H1 (cell line): ENCODE measurements around the gene DLEC1. TPM values are rescaled to one million over a fixed set of nuclear protein-coding genes. Genes with fewer than 3 reads are reported as not detected.

ENCODE experiments used
- CTCF ChIA-PET: fragments of 300-600 bp; sonication (Branson Sonifier 250); formaldehyde crosslinking; loops from one replicate; lab custom pipeline; 2021; ENCODE audit not compliant: partially characterized antibody; lab: Charles Lee
- POLR2A ChIA-PET: fragments of 300-600 bp; sonication (Branson Sonifier 250); formaldehyde crosslinking; loops from one replicate; lab custom pipeline; 2021; ENCODE audit warnings: inconsistent platforms; ENCODE audit not compliant: partially characterized antibody; lab: Charles Lee
- DNase-seq, 2 experiments: peaks; one replicate each; pipeline versions ENCODE4 v3.0.0 to v3.0.0-alpha.2; 2010 to 2022; ENCODE audit warnings: low spot score in 2 of 2, low read depth in 1 of 2, mixed read lengths in 1 of 2
- FAIRE-seq: peaks from 2 replicates; lab custom pipeline; 2011; peaks lifted over from hg19 to GRCh38; lab: Jason Lieb, UNC
- H2AFZ ChIP-seq: 2 replicates; pipeline ENCODE4 v1.8.1; 2012; ENCODE audit warnings: low read length, inconsistent platforms
- H2AK5ac ChIP-seq: 2 replicates; pipeline ENCODE4 v1.6.1; 2013; ENCODE audit warnings: low read depth, low read length
- H2BK120ac ChIP-seq: replicated peaks from 2 replicates; pipeline ENCODE3; 2013; ENCODE audit warnings: low read depth, low read length, inconsistent platforms
- H2BK12ac ChIP-seq: 2 replicates; pipeline ENCODE4 v1.6.1; 2013; ENCODE audit warnings: low read depth, low read length
- H2BK15ac ChIP-seq: 2 replicates; pipeline ENCODE4 v1.6.1; 2013; ENCODE audit warnings: low read length
- H2BK20ac ChIP-seq: 2 replicates; pipeline ENCODE4 v1.6.1; 2013; ENCODE audit warnings: low read length
- H2BK5ac ChIP-seq: 2 replicates; pipeline ENCODE4 v1.6.1; 2013; ENCODE audit warnings: low read depth, low read length
- H3K14ac ChIP-seq: 2 replicates; pipeline ENCODE4 v1.6.1; 2013; ENCODE audit warnings: inconsistent platforms; ENCODE audit not compliant: insufficient read length
- H3K18ac ChIP-seq: 2 replicates; pipeline ENCODE4 v1.6.1; 2013; ENCODE audit warnings: low read length; ENCODE audit errors: extremely low read depth
- H3K23ac ChIP-seq: 2 replicates; pipeline ENCODE4 v1.6.1; 2013; ENCODE audit warnings: inconsistent platforms; ENCODE audit not compliant: insufficient read length
- H3K23me2 ChIP-seq: 2 replicates; pipeline ENCODE4 v1.6.1; 2013; ENCODE audit warnings: low read depth, low read length
- H3K27ac ChIP-seq: 2 replicates; pipeline ENCODE4 v1.6.1; 2011; ENCODE audit warnings: low read depth, low read length, inconsistent platforms
- H3K27me3 ChIP-seq, 4 experiments: replicated peaks in 1 of 4; 1 replicate in 1 of 4; 2 replicates in 3 of 4; pipeline versions ENCODE4 v1.6.1 to v1.8.1; 2011 to 2013; ENCODE audit warnings: low read length in 3 of 4, mild to moderate bottlenecking in 3 of 4, inconsistent platforms in 2 of 4, mixed read lengths in 2 of 4, moderate library complexity in 1 of 4; ENCODE audit not compliant: control insufficient read depth in 3 of 4, insufficient read depth in 3 of 4; ENCODE audit errors: extremely low read depth in 1 of 4
- H3K36me3 ChIP-seq, 4 experiments: 2 replicates each; pipeline versions ENCODE4 v1.6.1 to v1.8.1; 2011 to 2013; ENCODE audit warnings: mild to moderate bottlenecking in 4 of 4, low read length in 3 of 4, moderate library complexity in 2 of 4, control low read depth in 1 of 4, inconsistent platforms in 1 of 4; ENCODE audit not compliant: insufficient read depth in 4 of 4, control insufficient read depth in 2 of 4
- H3K4ac ChIP-seq: replicated peaks from 2 replicates; pipeline ENCODE3; 2013; ENCODE audit warnings: low read length, low read depth, mixed read lengths, inconsistent platforms; ENCODE audit not compliant: insufficient read length
- H3K4me1 ChIP-seq, 4 experiments: replicated peaks in 1 of 4; 1 replicate in 1 of 4; 2 replicates in 3 of 4; pipeline versions ENCODE4 v1.6.1 to v1.8.1; 2011 to 2013; ENCODE audit warnings: low read length in 3 of 4, inconsistent platforms in 2 of 4, mixed read lengths in 1 of 4; ENCODE audit not compliant: insufficient read depth in 4 of 4, control insufficient read depth in 3 of 4
- H3K4me2 ChIP-seq, 2 experiments: 2 replicates each; pipeline versions ENCODE4 v1.6.1 to v1.8.1; 2011 to 2013; ENCODE audit warnings: low read depth in 2 of 2, low read length in 2 of 2, control low read depth in 1 of 2, inconsistent platforms in 1 of 2, mild to moderate bottlenecking in 1 of 2; ENCODE audit not compliant: insufficient read depth in 1 of 2
- H3K4me3 ChIP-seq, 4 experiments: fragments of 200-600, 300-600 bp in 1 of 4; sonication (generic), shearing (Covaris generic), sonication (Bioruptor Twin) in 1 of 4; 2 replicates each; pipeline versions ENCODE4 v1.5.1 to v1.8.1; 2011 to 2016; ENCODE audit warnings: low read length in 4 of 4, low read depth in 3 of 4, control low read depth in 2 of 4, inconsistent platforms in 2 of 4, mild to moderate bottlenecking in 2 of 4, mixed read lengths in 1 of 4, moderate library complexity in 1 of 4; ENCODE audit not compliant: insufficient read depth in 2 of 4; ENCODE audit errors: extremely low read depth in 1 of 4
- H3K56ac ChIP-seq: replicated peaks from 2 replicates; pipeline ENCODE3; 2013; ENCODE audit warnings: low read depth, mild to moderate bottlenecking, mixed read lengths, low read length, inconsistent platforms; ENCODE audit not compliant: insufficient read length
- H3K79me1 ChIP-seq: 2 replicates; pipeline ENCODE4 v1.6.1; 2013; ENCODE audit warnings: low read depth, low read length, control low read depth
- H3K79me2 ChIP-seq, 2 experiments: 2 replicates each; pipeline versions ENCODE4 v1.6.1 to v1.8.1; 2012 to 2013; ENCODE audit warnings: low read length in 2 of 2, mild to moderate bottlenecking in 2 of 2, inconsistent platforms in 1 of 2; ENCODE audit not compliant: insufficient read depth in 2 of 2, control insufficient read depth in 1 of 2
- H3K9ac ChIP-seq, 4 experiments: replicated peaks in 1 of 4; 1 replicate in 1 of 4; 2 replicates in 3 of 4; pipeline versions ENCODE4 v1.6.1 to v1.8.1; 2011 to 2013; ENCODE audit warnings: low read depth in 3 of 4, low read length in 3 of 4, control low read depth in 2 of 4, mild to moderate bottlenecking in 2 of 4, moderate library complexity in 2 of 4, inconsistent platforms in 1 of 4; ENCODE audit errors: extremely low read depth in 1 of 4
- H3K9me3 ChIP-seq, 2 experiments: 2 replicates each; pipeline versions ENCODE4 v1.6.1 to v1.8.1; 2012 to 2013; ENCODE audit warnings: mild to moderate bottlenecking in 2 of 2, moderate library complexity in 2 of 2, control low read depth in 1 of 2, inconsistent platforms in 1 of 2, low read depth in 1 of 2, low read length in 1 of 2, mixed read lengths in 1 of 2; ENCODE audit not compliant: insufficient read depth in 2 of 2
- H4K20me1 ChIP-seq, 2 experiments: replicated peaks in 1 of 2; 2 replicates each; pipeline versions ENCODE3 to v1.8.1; 2011 to 2013; ENCODE audit warnings: inconsistent platforms in 2 of 2, low read length in 2 of 2, mild to moderate bottlenecking in 1 of 2; ENCODE audit not compliant: insufficient read depth in 2 of 2, control insufficient read depth in 1 of 2
- H4K5ac ChIP-seq: 2 replicates; pipeline ENCODE4 v1.6.1; 2013; ENCODE audit warnings: low read length, low read depth, mixed read lengths, inconsistent platforms; ENCODE audit not compliant: insufficient read length
- H4K8ac ChIP-seq: 2 replicates; pipeline ENCODE4 v1.8.0; 2013; ENCODE audit warnings: mild to moderate bottlenecking, moderate library complexity, low read length, inconsistent platforms; ENCODE audit not compliant: insufficient read depth; ENCODE audit errors: extremely low read depth
- H4K91ac ChIP-seq: replicated peaks from 2 replicates; pipeline ENCODE3; 2013; ENCODE audit warnings: low read length, mixed read lengths, inconsistent platforms; ENCODE audit not compliant: insufficient read length
- ASH2L ChIP-seq: fragments of 200-600, 300-600 bp; sonication (generic); IDR thresholded peaks from one replicate; pipeline ENCODE4 v1.7.1; 2017; ENCODE audit warnings: low read length
- BRCA1 ChIP-seq: IDR thresholded peaks from 2 replicates; pipeline ENCODE4 v1.6.1; 2012; ENCODE audit warnings: low read depth, low read length, improper control_type of control experiment
- CBX5 ChIP-seq: fragments of 300-800, 300-1000 bp; sonication (generic); IDR thresholded peaks from 2 replicates; pipeline ENCODE4 v1.7.1; 2016; ENCODE audit warnings: antibody characterized with exemption, low read length, low read depth
- CEBPB ChIP-seq: IDR thresholded peaks from 2 replicates; pipeline ENCODE4 v1.6.1; 2012; ENCODE audit warnings: low read depth, low read length
- CTBP2 ChIP-seq: IDR thresholded peaks from 2 replicates; pipeline ENCODE4 v1.7.0; 2011; ENCODE audit warnings: borderline replicate concordance, mild to moderate bottlenecking, moderate library complexity, mixed read lengths, low read length; ENCODE audit not compliant: insufficient read depth, insufficient read length
- FOSL1 ChIP-seq: IDR thresholded peaks from 2 replicates; pipeline ENCODE4 v1.6.1; 2011; ENCODE audit warnings: mild to moderate bottlenecking, low read depth, low read length, moderate library complexity; ENCODE audit not compliant: insufficient read depth
- GTF2F1 ChIP-seq: IDR thresholded peaks from 2 replicates; pipeline ENCODE4 v1.6.1; 2012; ENCODE audit warnings: low read depth, low read length, improper control_type of control experiment, borderline replicate concordance
- KDM4A ChIP-seq: IDR thresholded peaks from one replicate; pipeline ENCODE4 v1.7.1; 2012; ENCODE audit warnings: low read depth, mild to moderate bottlenecking, moderate library complexity, low read length, inconsistent platforms; ENCODE audit not compliant: severe bottlenecking
- KDM5A ChIP-seq: fragments of 200-600 bp; IDR thresholded peaks from 2 replicates; pipeline ENCODE4 v1.7.1; 2012; ENCODE audit warnings: mild to moderate bottlenecking, low read length, inconsistent platforms, mixed read lengths
- SP1 ChIP-seq: IDR thresholded peaks from 2 replicates; pipeline ENCODE4 v1.6.1; 2011; ENCODE audit warnings: low read depth, low read length
- ZNF274 ChIP-seq: IDR thresholded peaks from 2 replicates; pipeline ENCODE4 v1.7.0; 2012; ENCODE audit warnings: low read length, borderline replicate concordance; ENCODE audit errors: extremely low read depth
- WGBS, 2 experiments: shearing (Covaris generic) in 1 of 2; methylation state at CpG; one replicate each; pipeline versions ENCODE4 v1.1.6 to v1.1.7; 2013 to 2015; ENCODE audit warnings: low lambda C conversion rate in 2 of 2, mixed read lengths in 2 of 2, inconsistent platforms in 1 of 2, low coverage in 1 of 2, missing lambda C conversion rate in 1 of 2; ENCODE audit not compliant: insufficient replicate concordance in 2 of 2, insufficient coverage in 1 of 2, insufficient read length in 1 of 2; ENCODE audit errors: extremely low coverage in 1 of 2, missing lambda C conversion rate in 1 of 2; 5-methylcytosine and 5-hydroxymethylcytosine counted together
- polyA plus RNA-seq, 7 experiments: library from polyadenylated mRNA; depleted of rRNA in 3 of 7; stranded (reverse) in 5 of 7; unstranded in 2 of 7; fragments of >200 nt in 5 of 7; fragments of 200-250 nt in 2 of 7; gene quantifications; 1 replicate in 5 of 7; 2 replicates in 1 of 7; 4 replicates in 1 of 7; pipeline versions ENCODE4 v1.2.1 to v1.2.3, GENCODE V29; 2011 to 2013; ENCODE audit warnings: missing spikeins in 2 of 7, mixed read lengths in 2 of 7
- total RNA-seq: library from RNA; stranded (reverse); fragmentation: NEBNext Ultra II Directional; extraction: Animal tissue kit (Norgen Biotek cat#: 25700); gene quantifications from 2 replicates; pipeline ENCODE4 v1.2.1, GENCODE V29; 2021

The DLEC1 gene
- total and polyA plus RNA-seq, 2 of the 8 experiments (the other 6 are each of a cell fraction or from before 2014, with no cell fraction given): 0.26 to 0.76 TPM

DNA sequence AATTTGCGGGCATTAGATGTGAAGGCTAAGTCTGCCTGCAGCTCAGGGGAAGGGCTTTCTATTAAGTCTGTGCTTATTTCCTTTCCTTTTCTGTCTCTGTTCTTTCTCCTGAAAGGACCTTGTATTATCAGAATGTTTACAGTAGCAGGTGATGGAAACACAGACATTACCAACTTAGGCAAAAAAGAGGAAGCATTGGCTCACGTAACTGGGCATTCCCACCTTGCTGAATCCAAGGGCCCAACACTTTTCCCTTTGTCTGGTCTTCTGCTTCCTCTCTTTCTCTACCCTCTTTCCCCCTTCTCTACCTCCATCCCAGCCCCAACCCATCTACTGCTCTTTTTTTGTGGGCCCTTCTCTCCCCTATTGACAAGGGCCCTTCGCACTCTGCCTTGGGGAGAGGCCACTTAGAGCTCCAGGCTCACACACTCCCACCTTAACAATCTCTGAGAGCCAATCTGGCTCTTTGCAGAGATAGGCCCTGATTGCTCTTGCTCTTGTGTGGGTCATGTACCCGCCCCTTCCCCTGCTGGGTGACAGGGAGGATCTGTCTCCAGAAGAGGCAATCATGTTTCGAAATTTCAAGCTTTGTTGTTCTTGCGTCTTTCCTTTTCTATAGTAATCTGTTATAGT is 62.9 kb downstream of the DLEC1 start:
- H2AFZ ChIP-seq: peak overlapping the region; percentile 58; the same call in 1 of the 2 replicates
- no peak overlapping the region for H2AK5ac ChIP-seq
- H3K4me3 ChIP-seq: no peak overlapping the region
- no peak overlapping the region for H3K4ac ChIP-seq
- peaks cover 0 to 2% (median 0%) of the 10 kb centered on the region in 4 experiments; a peak in 1 of 7 replicates for H3K27me3 ChIP-seq
- no peak overlapping the region for H4K5ac ChIP-seq
- FAIRE-seq: no peak
- H3K18ac ChIP-seq: no peak overlapping the region
- H4K8ac ChIP-seq: no peak overlapping the region
- DNase-seq: no peak
- H2BK12ac ChIP-seq: no peak overlapping the region
- no peaks in the 10 kb centered on the region for H3K36me3 ChIP-seq
- H3K79me1 ChIP-seq: no peaks in the 10 kb centered on the region
- no peak overlapping the region for H3K14ac ChIP-seq
- no peak overlapping the region for H2BK20ac ChIP-seq
- no peak overlapping the region for H3K4me2 ChIP-seq
- no peak overlapping the region for H3K56ac ChIP-seq
- WGBS, 2 experiments: 78% methylated on average over 6 of the region's 6 CpGs; no CpG with 5 or more reads in 1 of the 2 experiments
- H3K23ac ChIP-seq: no peak overlapping the region
- H4K20me1 ChIP-seq: no peaks in the 10 kb centered on the region
- no peak overlapping the region for H2BK15ac ChIP-seq
- CTCF ChIA-PET: interaction anchor here (0.6 to 7.9 kb wide), 4 partner anchors 8 to 29 kb away, joined by 3 to 54 read pairs (median 4); no protein-coding TSS in a partner anchor
- no peak overlapping the region for H3K9ac ChIP-seq
- H2BK120ac ChIP-seq: no peak overlapping the region
- H3K9me3 ChIP-seq: 0 out of 4 replicates have a peak, but pooled peaks cover 0 to 5% of the 10 kb centered on the region in 2 experiments
- H3K79me2 ChIP-seq: no peaks in the 10 kb centered on the region
- H3K4me1 ChIP-seq: peaks cover 3 to 13% (median 5%) of the 10 kb centered on the region in 4 experiments; a peak in 6 of 7 replicates
- POLR2A ChIA-PET: interaction anchor here (1.2 kb wide), 1 partner anchor 64 kb away, joined by 5 read pairs; the partner anchor contains the start of gene OXSR1
- no peak overlapping the region for H4K91ac ChIP-seq
- no peak overlapping the region for H3K27ac ChIP-seq
- H2BK5ac ChIP-seq: no peak overlapping the region
- H3K23me2 ChIP-seq: no peaks in the 10 kb centered on the region; the same call in 1 of the 2 replicates
- TF ChIP-seq CEBPB: no peak
- TF ChIP-seq FOSL1: no peak
- TF ChIP-seq BRCA1: no peak
- no peak for TF ChIP-seq CTBP2
- TF ChIP-seq ASH2L: no peak
- TF ChIP-seq KDM4A: no peak
- no peak for TF ChIP-seq KDM5A
- no peak for TF ChIP-seq SP1
- TF ChIP-seq CBX5: no peak
- TF ChIP-seq GTF2F1: no peak
- TF ChIP-seq ZNF274: no peak
